Uterus (tissue), 4 donors: ENCODE measurements around the gene GC. TPM values are rescaled to one million over a fixed set of nuclear protein-coding genes. Genes with fewer than 3 reads are reported as not detected.

ENCODE experiments used
- DNase-seq, 2 donors: peaks; one replicate each; pipeline ENCODE4 v3.0.0-alpha.2; 2019 to 2020
- H3K27ac ChIP-seq, 2 donors: fragments of 200-600 bp; sonication (generic); 1 replicate in 1 of 2; 2 replicates in 1 of 2; pipeline ENCODE4 v1.5.1; 2016 to 2018
- H3K27me3 ChIP-seq, 2 donors: fragments of 200-600 bp; sonication (generic); one replicate each; pipeline ENCODE4 v1.5.1; 2018 to 2019; ENCODE audit warnings: control low read depth in 1 of 2
- H3K36me3 ChIP-seq, 2 donors: fragments of 200-600 bp; sonication (generic); one replicate each; pipeline ENCODE4 v1.5.1; 2019; ENCODE audit warnings: control low read depth in 1 of 2
- H3K4me1 ChIP-seq, 2 donors: fragments of 200-600 bp; sonication (generic); one replicate each; pipeline ENCODE4 v1.5.1; 2018 to 2019; ENCODE audit warnings: control low read depth in 1 of 2
- H3K4me3 ChIP-seq, 2 donors: fragments of 200-600 bp; sonication (generic); 1 replicate in 1 of 2; 2 replicates in 1 of 2; pipeline ENCODE4 v1.5.1; 2018 to 2019; ENCODE audit warnings: mild to moderate bottlenecking in 1 of 2
- H3K9me3 ChIP-seq, 2 donors: fragments of 200-600 bp; sonication (generic); one replicate each; pipeline ENCODE4 v1.5.1; 2019; ENCODE audit warnings: control low read depth in 1 of 2
- CTCF ChIP-seq, 4 experiments: fragments of 200-600 bp in 2 of 4; fragments of 450-650 bp in 2 of 4; sonication (generic) in 2 of 4; IDR thresholded peaks; one replicate each; pipeline ENCODE4 v1.5.1; 2016 to 2019; ENCODE audit warnings: antibody characterized with exemption in 4 of 4, mild to moderate bottlenecking in 2 of 4, moderate library complexity in 1 of 4
- POLR2A ChIP-seq, 2 donors: fragments of 450-650 bp; IDR thresholded peaks; one replicate each; pipeline ENCODE4 v1.6.1; 2016; ENCODE audit warnings: antibody characterized with exemption in 2 of 2, mild to moderate bottlenecking in 1 of 2, moderate library complexity in 1 of 2
- intact Hi-C: fragments of 100-400 bp; cut with DNase I; formaldehyde crosslinking; loops from one replicate; pipeline ENCODE4 v1.15.1; 2023; ENCODE audit warnings: low total_unique reads
- small RNA-seq: library from RNA; depleted of rRNA; stranded (forward); fragments of <200 nt; gene quantifications from one replicate; pipeline ENCODE3, GENCODE V24; 2016
- total RNA-seq, 4 donors: library from RNA; depleted of rRNA in 3 of 4; stranded (reverse); fragments of >200 nt in 3 of 4; gene quantifications; one replicate each; pipeline versions ENCODE4 v1.1.0 to v1.2.4, GENCODE V29; 2014 to 2023
- donor health status: DM: yes; HTN: yes; CAD: no.

Gene GC
- total RNA-seq, 4 donors from 2014 or later: 0.46 TPM; not detected in 3

DNA sequence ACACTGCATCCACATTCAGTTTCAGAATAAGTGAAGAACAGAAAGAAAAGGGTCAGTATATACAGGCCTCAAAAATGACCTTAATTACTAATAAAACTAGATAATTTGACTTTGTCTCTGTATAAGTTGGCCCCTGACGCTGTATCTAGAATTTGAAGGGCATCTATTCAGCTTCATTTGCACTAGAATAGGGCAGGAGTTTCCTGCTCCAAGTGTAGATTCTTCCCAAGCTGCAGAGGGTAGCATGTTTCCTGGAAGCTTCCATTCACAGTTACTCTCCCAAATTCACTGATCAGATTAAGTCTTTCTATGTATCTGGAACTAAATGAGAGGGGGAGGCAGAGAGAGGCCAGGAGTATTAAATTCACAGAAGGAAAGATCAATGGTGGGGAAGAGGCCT is 90.9 kb downstream of the GC start:
- DNase-seq: no peak
- intact Hi-C loops: no loop called here
- no peak overlapping the region for H3K27ac ChIP-seq
- H3K4me1 ChIP-seq: no peaks in the 10 kb centered on the region
- H3K4me3 ChIP-seq: no peak overlapping the region
- no peaks in the 10 kb centered on the region for H3K36me3 ChIP-seq
- TF ChIP-seq CTCF (IDR thresholded peaks at IDR 0.05) (no peak), POLR2A (IDR thresholded peaks at IDR 0.05) (no peak)
- H3K9me3 ChIP-seq: no peaks in the 10 kb centered on the region
- no peaks in the 10 kb centered on the region for H3K27me3 ChIP-seq

DNA sequence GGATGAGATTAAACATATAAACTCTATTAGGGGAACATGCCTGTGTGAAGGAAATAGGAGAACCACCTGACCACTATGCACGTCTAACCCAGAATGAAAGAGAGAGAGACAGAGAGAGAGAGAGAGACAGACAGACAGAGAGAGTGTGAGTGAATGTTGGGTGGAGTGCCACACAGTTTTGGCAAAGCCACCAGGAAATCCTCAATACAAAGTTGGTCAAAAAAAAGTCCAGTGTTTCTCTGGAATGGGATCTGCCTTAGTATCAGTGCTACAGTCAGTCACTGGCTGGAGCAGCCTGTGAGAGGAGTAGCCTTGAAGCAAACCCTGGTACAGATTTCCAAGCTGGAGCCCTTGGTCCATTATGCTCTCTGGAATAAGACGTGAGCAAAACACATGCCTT is 91.7 kb downstream of the GC start:
- intact Hi-C loops: no loop called here
- Histone ChIP-seq H3K9me3 (no peaks in the 10 kb centered on the region), H3K27me3 (no peaks in the 10 kb centered on the region), H3K4me3 (no peak overlapping the region), H3K27ac (no peak overlapping the region), H3K36me3 (no peaks in the 10 kb centered on the region), H3K4me1 (no peaks in the 10 kb centered on the region)
- DNase-seq: no peak
- TF ChIP-seq POLR2A (IDR thresholded peaks at IDR 0.05): no peak

Small RNA genes within 50 kb of the gene (small RNA-seq; reads per million reads assigned to genes)
- gene RNA5SP163: not detected

Other genes starting within 250 kb of the GC start
- gene NPFFR2, start 247.9 kb upstream of the GC start, total RNA-seq: under 1 TPM in 1 of 4 donors, not detected in 3; 0.30 TPM